ENCODE measurements around the gene TANGO6.
"Not testable (repeated sequence)": the region's sequence is repeated elsewhere in the genome, so short reads cannot be mapped to it uniquely, and the experiment has no call there.

TANGO6 gene

GRCh38 chr16:69057400-69058378 lies 214.4 kb downstream of the TANGO6 start:
- no peak for DNase-seq (ENCODE audit: low spot score)

- not testable (repeated sequence) for DNase-seq (ENCODE audit: low spot score)
Observed at GRCh38 chr16:69063491-69063890, 220.2 kb downstream of the TANGO6 start.

- no peak for DNase-seq (ENCODE audit: low spot score)
Observed at GRCh38 chr16:69064124-69064763, 220.9 kb downstream of the TANGO6 start.

GRCh38 chr16:69064764-69065313 lies 221.5 kb downstream of the TANGO6 start:
- DNase-seq (ENCODE audit: low spot score), result no peak

GRCh38 chr16:69069504-69069903 lies 226.2 kb downstream of the TANGO6 start:
- DNase-seq (ENCODE audit: low spot score), result no peak

GRCh38 chr16:69071036-69071435 lies 227.7 kb downstream of the TANGO6 start:
- no peak for DNase-seq (ENCODE audit: low spot score)

GRCh38 chr16:69072640-69072974 lies 229.3 kb downstream of the TANGO6 start:
- DNase-seq (ENCODE audit: low spot score), result no peak

GRCh38 chr16:69073181-69073702 lies 229.9 kb downstream of the TANGO6 start:
- no peak for DNase-seq (ENCODE audit: low spot score)

GRCh38 chr16:69077251-69077650 lies 233.9 kb downstream of the TANGO6 start:
- no peak for DNase-seq (ENCODE audit: low spot score)

GRCh38 chr16:69078073-69078472 lies 234.7 kb downstream of the TANGO6 start:
- DNase-seq (ENCODE audit: low spot score), result no peak

GRCh38 chr16:69079697-69080096 lies 236.4 kb downstream of the TANGO6 start:
- no peak for DNase-seq (ENCODE audit: low spot score)

- DNase-seq (ENCODE audit: low spot score), result no peak
Observed at GRCh38 chr16:69083306-69083941, 240.1 kb downstream of the TANGO6 start.

GRCh38 chr16:69084289-69084688 lies 241.0 kb downstream of the TANGO6 start:
- no peak for DNase-seq (ENCODE audit: low spot score)

GRCh38 chr16:69085032-69085695 lies 241.8 kb downstream of the TANGO6 start:
- DNase-seq (ENCODE audit: low spot score), result no peak

- DNase-seq (ENCODE audit: low spot score), result no peak
Observed at GRCh38 chr16:69087161-69087581, 243.8 kb downstream of the TANGO6 start.

GRCh38 chr16:69088684-69089083 lies 245.4 kb downstream of the TANGO6 start:
- no peak for DNase-seq (ENCODE audit: low spot score)

GRCh38 chr16:69089091-69089910 lies 246.0 kb downstream of the TANGO6 start:
- DNase-seq (ENCODE audit: low spot score), result no peak

GRCh38 chr16:69093974-69094373 lies 250.6 kb downstream of the TANGO6 start:
- DNase-seq (ENCODE audit: low spot score), result no peak

- DNase-seq (ENCODE audit: low spot score), result no peak
Observed at GRCh38 chr16:69094501-69094900, 251.2 kb downstream of the TANGO6 start.

- DNase-seq (ENCODE audit: low spot score), result no peak
Observed at GRCh38 chr16:69095193-69095592, 251.9 kb downstream of the TANGO6 start.

Measured in left forelimb (tissue), 1 donor.